ENCODE measurements around the gene LRP10. TPM values are rescaled to one million over a fixed set of nuclear protein-coding genes. Genes with fewer than 3 reads are reported as not detected.

The LRP10 gene
- total and polyA plus RNA-seq, 2 of the 4 experiments (the other 2 are of a cell fraction): 25.1 to 118 TPM

DNA sequence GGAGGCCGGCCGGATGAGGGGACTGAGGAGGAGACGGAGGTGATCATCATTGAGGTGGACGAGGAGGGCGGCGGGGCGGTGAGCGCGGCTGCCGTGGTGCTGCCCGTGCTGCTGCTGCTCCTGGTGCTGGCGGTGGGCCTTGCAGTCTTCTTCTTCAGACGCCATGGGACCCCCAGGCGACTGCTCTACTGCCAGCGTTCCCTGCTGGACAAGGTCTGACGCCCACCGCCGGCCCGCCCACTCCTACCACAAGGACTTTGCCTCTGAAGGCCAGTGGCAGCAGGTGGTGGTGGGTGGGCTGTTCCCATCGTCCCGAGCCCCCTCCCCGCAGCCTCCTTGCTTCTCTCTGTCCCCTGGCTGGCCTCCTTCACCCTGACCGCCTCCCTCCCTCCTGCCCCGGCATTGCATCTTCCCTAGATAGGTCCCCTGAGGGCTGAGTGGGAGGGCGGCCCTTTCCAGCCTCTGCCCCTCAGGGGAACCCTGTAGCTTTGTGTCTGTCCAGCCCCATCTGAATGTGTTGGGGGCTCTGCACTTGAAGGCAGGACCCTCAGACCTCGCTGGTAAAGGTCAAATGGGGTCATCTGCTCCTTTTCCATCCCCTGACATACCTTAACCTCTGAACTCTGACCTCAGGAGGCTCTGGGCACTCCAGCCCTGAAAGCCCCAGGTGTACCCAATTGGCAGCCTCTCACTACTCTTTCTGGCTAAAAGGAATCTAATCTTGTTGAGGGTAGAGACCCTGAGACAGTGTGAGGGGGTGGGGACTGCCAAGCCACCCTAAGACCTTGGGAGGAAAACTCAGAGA is 25.5 kb upstream of the LRP10 start:
- intact Hi-C loops (cut with micrococcal nuclease) (no loop called here), in situ Hi-C loops (cut with MboI; ENCODE audit: low sequenced_read_pairs) (loop anchor here (10.0 kb wide), 1 partner anchor 261 kb away; the partner anchor contains the start of gene DAD1), dilution Hi-C loops (cut with HindIII; ENCODE audit: low sequenced_read_pairs, unreplicated experiment) (no loop called here)
- Histone ChIP-seq H2AK5ac (ENCODE audit: low read depth, low read length) (0 out of 2 replicates have a peak overlapping the region, but pooled peaks have one; percentile 14), H3K4me2 (ENCODE audit: low read depth, low read length) (no peak overlapping the region), H3K27ac (ENCODE audit: insufficient read depth, low read length) (peak overlapping the region; percentile 93; the same call in 1 of the 2 replicates), H3K4me3 (ENCODE audit: insufficient read depth, low read depth, low read length) (no peak overlapping the region), H2BK120ac (ENCODE audit: low read depth, low read length) (no peak overlapping the region), H3K18ac (ENCODE audit: low read depth, low read length) (no peak overlapping the region), H3K79me1 (ENCODE audit: low read depth in 1 of 2, low read length in 2 of 2) (peaks cover 10 to 76% of the 10 kb centered on the region in 2 experiments; a peak in 3 of 4 replicates), H2BK20ac (ENCODE audit: low read depth, low read length) (no peak overlapping the region; the same call in 1 of the 2 replicates), H4K91ac (ENCODE audit: insufficient read depth, low read depth, low read length) (no peak overlapping the region), H3K14ac (replicated peaks; ENCODE audit: low read depth, low read length) (0 out of 2 replicates have a peak overlapping the region, but pooled peaks have one; percentile 7), H3K23ac (ENCODE audit: low read depth, low read length) (peak overlapping the region; percentile 85; the same call in 1 of the 2 replicates), H3K9me3 (ENCODE audit: control insufficient read depth, insufficient read depth, low read length) (no peaks in the 10 kb centered on the region), H3K4ac (ENCODE audit: low read depth, low read length) (peak overlapping the region; percentile 89; the same call in 1 of the 2 replicates), H3K27me3 (ENCODE audit: control insufficient read depth, insufficient read depth, low read length) (no peaks in the 10 kb centered on the region), H2BK15ac (ENCODE audit: low read depth, low read length) (peak overlapping the region; percentile 31; the same call in 1 of the 3 replicates), H3K56ac (ENCODE audit: extremely low read depth, insufficient read depth, low read length) (no peak overlapping the region), H4K20me1 (ENCODE audit: insufficient read depth, low read length) (peaks cover 45% of the 10 kb centered on the region; the same call in 1 of the 2 replicates), H4K8ac (ENCODE audit: low read depth in 2 of 2, low read length in 2 of 2) (peak overlapping the region in 1 of 2 experiments; percentile 22; a peak in 1 of 4 replicates), H2BK5ac (ENCODE audit: low read depth, low read length, poor library complexity, severe bottlenecking) (peak overlapping the region; percentile 77), H2AK9ac (replicated peaks; ENCODE audit: low read depth, low read length, poor library complexity) (peak overlapping the region; percentile 52), H3K9ac (ENCODE audit: low read depth, low read length) (peak overlapping the region; percentile 63; the same call in 1 of the 2 replicates), H2AFZ (replicated peaks; ENCODE audit: low read length, poor library complexity) (no peak overlapping the region), H3K36me3 (ENCODE audit: control insufficient read depth, insufficient read depth, low read length) (peaks cover 58% of the 10 kb centered on the region), H3K4me1 (ENCODE audit: control insufficient read depth, insufficient read depth, low read length) (peaks cover 47% of the 10 kb centered on the region), H4K5ac (ENCODE audit: low read depth, low read length) (no peak overlapping the region; the same call in 1 of the 2 replicates), H3K9me1 (ENCODE audit: insufficient read depth, low read length) (peaks cover 36% of the 10 kb centered on the region)
- CTCF ChIA-PET: no interaction called here
- DNase-seq (no peak), ATAC-seq (ENCODE audit: low read depth) (no peak)
- TF ChIP-seq MAFK (IDR thresholded peaks at IDR 0.05; ENCODE audit: low read depth, low read length) (no peak), POLR2A (IDR thresholded peaks at IDR 0.05; ENCODE audit: low read depth, low read length) (no peak)
- TF ChIP-seq, protein P1, sequence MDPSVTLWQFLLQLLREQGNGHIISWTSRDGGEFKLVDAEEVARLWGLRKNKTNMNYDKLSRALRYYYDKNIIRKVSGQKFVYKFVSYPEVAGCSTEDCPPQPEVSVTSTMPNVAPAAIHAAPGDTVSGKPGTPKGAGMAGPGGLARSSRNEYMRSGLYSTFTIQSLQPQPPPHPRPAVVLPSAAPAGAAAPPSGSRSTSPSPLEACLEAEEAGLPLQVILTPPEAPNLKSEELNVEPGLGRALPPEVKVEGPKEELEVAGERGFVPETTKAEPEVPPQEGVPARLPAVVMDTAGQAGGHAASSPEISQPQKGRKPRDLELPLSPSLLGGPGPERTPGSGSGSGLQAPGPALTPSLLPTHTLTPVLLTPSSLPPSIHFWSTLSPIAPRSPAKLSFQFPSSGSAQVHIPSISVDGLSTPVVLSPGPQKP (IDR thresholded peaks at IDR 0.05; ENCODE audit: borderline replicate concordance, low read depth, low read length): no peak
- WGBS, 2 experiments (ENCODE audit: extremely low coverage in 2 of 2, insufficient read length in 1 of 2): 100% methylated on average over 4 of the region's 26 CpGs; no CpG with 5 or more reads in 1 of the 2 experiments
- no TSS peak for BruUV-seq (replicated peaks)
- POLR2A ChIA-PET (ENCODE audit: unreplicated experiment): no interaction called here
